Measurements from ENCODE around the gene SMPDL3B.

Gene SMPDL3B

DNA sequence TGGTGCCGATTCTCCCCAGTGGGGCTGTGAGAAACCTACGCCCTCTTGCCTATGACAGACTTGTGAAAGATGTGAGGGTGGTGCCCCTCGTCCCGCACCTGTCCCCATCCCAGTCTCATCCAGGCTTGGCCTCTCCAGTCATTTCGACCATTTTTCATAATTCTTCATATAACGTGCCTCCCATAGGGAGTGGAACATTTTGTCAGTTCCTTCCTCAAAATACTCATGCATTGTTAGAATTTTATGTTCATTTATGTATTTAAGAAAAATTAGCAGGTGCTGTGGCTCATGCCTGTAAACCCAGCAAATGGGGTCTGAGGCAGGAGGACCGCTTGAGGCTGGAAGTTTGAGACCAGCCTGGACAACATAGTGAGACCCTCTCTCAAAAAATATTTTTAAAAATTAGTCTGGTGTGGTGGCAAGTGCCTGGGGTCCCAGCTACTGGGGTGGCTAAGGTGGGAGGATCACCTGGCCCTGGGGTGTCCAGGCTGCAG lies 19.7 kb upstream of the SMPDL3B start:
- no peak for TF ChIP-seq JUND (IDR thresholded peaks at IDR 0.05; ENCODE audit: low read depth)
- DNase-seq (ENCODE audit: low read depth in 1 of 2, low spot score in 1 of 2): no peak
- in situ Hi-C loops (cut with HindIII; ENCODE audit: low pct_unique_long_range_greater_than_20kb, low sequenced_read_pairs): no loop called here

DNA sequence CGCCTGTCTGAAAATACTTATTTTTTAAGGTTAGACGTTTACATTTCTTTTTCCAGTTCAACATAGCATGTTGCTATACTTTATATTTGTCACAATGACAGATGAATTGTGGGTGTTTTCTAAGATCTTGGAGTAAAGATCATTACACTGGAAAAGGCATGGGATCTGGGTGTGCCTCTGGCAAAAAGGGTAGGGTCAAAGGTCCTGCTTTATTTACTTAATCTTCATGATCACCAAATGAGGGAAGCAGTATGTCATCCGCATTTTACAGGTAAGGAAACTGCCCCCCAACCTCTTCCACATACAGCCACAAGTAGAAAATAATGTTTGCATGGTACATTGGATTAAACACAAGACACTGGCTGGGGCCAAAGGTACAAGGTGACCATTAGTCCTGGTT lies 12.5 kb upstream of the SMPDL3B start:
- no peak for TF ChIP-seq JUND (IDR thresholded peaks at IDR 0.05; ENCODE audit: low read depth)
- in situ Hi-C loops (cut with HindIII; ENCODE audit: low pct_unique_long_range_greater_than_20kb, low sequenced_read_pairs): no loop called here
- DNase-seq (ENCODE audit: low read depth in 1 of 2, low spot score in 1 of 2): no peak

DNA sequence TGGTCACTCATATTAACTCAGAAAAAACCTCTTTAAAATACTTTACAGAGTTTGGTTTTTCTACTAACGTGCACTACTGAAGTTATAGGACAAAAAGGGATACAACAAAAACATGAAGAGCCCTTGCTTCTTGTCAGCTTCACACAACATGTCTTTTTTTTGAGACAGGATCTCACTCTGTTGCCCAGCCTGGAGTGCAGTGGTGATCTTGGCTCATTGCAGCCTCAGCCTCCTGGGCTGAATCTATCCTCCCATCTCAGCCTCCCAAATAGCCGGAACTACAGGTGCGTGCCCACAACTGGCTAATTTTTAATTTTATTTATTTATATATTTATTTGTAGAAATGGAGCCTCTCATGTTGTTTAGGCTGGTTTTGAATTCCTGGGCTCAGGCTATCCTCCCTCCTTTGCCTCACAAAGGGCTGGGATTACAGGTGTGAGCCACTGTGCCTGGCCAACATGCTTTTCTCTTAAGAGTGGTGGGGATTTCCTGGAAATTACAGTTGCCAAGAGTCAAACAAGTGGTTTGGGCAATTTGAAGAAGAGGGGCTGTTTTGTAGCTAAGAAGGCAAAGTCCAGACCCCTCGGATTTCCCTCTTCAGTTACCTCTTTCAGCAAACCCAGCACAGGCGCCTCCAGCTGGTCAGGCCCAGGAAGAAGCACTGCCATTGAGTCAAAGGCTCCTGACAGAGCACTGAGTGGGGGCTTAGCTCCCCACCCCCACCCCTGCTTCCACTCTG lies 6.4 kb upstream of the SMPDL3B start:
- no peak for TF ChIP-seq JUND (IDR thresholded peaks at IDR 0.05; ENCODE audit: low read depth)
- DNase-seq (ENCODE audit: low read depth in 1 of 2, low spot score in 1 of 2): no peak
- in situ Hi-C loops (cut with HindIII; ENCODE audit: low pct_unique_long_range_greater_than_20kb, low sequenced_read_pairs): no loop called here

DNA sequence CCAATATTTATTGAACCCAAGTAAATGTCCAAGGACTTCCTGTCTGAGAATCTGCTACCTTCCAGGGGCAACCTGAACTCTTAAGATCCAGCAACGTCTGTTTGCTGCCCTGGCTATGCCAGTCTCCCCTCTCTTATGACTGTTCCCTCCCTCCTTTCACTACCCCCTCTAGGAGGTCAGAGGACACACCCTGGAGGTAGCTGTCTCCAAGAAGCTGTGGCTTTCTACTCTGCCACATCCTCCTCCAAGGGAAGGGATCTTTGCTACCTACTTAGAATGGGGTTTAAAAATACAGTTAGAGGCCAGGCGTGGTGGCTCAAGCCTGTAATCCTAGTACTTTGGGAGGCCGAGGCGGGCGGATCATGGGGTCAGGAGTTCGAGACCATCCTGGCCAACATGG lies 3.6 kb upstream of the SMPDL3B start:
- in situ Hi-C loops (cut with HindIII; ENCODE audit: low pct_unique_long_range_greater_than_20kb, low sequenced_read_pairs): no loop called here
- no peak for DNase-seq (ENCODE audit: low read depth in 1 of 2, low spot score in 1 of 2)
- TF ChIP-seq JUND (IDR thresholded peaks at IDR 0.05; ENCODE audit: low read depth): no peak

DNA sequence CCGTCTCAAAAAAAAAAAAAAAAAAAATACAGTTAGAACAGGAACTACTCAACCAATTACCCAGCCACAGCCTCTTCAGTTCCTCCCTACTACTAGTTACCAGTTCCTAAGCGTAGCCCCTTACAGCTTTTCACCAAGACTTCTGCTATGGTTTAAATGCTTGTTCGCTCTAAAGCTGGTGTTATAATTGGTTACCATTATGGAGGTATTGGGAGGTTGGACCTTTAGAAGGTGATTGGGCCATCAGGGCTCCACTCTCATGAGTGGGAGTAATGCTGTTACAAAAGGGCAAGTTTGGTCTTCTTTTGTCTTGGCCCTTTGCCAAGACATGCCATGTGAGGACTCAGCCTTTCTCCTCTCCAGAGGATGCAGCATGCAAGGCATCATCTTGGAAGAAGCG lies 3.0 kb upstream of the SMPDL3B start:
- no peak for TF ChIP-seq JUND (IDR thresholded peaks at IDR 0.05; ENCODE audit: low read depth)
- DNase-seq (ENCODE audit: low read depth in 1 of 2, low spot score in 1 of 2): no peak
- in situ Hi-C loops (cut with HindIII; ENCODE audit: low pct_unique_long_range_greater_than_20kb, low sequenced_read_pairs): no loop called here

DNA sequence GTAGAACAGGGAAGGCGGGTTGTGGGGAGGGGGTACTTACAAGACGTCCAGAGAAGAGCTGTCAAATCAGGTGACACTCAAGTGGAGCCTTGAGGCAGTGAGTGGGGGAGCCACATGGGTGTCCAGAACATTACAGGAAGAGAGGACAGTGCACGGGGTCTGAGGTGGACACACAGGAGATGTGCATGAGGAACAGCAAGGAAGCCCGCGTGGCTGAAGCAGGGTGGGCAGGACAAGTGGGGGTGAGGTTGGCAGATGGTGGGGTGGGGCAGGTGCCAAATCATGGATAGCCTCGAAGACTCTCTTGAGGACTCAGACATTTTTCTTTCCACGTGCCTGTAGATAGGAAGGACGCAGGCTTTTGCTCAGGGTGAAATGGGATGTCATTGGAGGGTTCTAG lies 921 bp downstream of the SMPDL3B start:
- no peak for TF ChIP-seq JUND (IDR thresholded peaks at IDR 0.05; ENCODE audit: low read depth)
- no peak for DNase-seq (ENCODE audit: low read depth in 1 of 2, low spot score in 1 of 2)
- in situ Hi-C loops (cut with HindIII; ENCODE audit: low pct_unique_long_range_greater_than_20kb, low sequenced_read_pairs): no loop called here

DNA sequence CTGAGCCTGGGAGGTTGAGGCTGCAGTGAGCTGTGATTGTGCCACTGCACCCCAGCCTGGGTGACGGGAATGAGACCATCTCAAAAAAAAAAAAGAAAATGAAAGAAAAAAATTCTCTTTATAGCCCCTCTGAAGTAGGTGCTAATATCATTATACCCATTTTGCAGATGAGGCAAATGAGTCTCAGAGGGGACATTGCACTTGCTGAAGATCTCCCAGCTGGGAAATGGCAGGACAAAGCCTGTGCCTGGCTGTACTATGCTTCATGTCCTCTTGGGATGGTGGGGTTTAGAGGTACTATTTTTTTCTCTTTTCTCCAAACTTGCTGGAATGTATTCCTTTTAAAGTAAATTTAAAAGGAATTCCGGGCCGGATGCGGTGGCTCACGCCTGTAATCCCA lies 1.6 kb downstream of the SMPDL3B start:
- in situ Hi-C loops (cut with HindIII; ENCODE audit: low pct_unique_long_range_greater_than_20kb, low sequenced_read_pairs): no loop called here
- no peak for DNase-seq (ENCODE audit: low read depth in 1 of 2, low spot score in 1 of 2)
- no peak for TF ChIP-seq JUND (IDR thresholded peaks at IDR 0.05; ENCODE audit: low read depth)

DNA sequence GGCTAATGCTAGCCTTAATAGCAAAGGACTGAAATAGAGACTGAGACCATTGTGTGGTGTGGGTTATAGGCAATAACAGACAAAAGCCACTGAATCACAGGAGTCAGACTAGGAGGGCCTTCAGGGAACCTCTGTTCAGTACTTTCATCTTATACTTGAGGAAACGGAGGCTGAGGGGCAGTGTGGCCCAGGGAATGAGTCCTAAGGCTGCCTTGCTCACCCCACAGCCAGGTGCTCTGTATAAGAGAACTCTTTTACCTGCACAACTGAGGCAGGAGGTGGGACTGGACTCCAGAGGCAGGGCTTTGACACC lies 2.7 kb downstream of the SMPDL3B start:
- no peak for DNase-seq (ENCODE audit: low read depth in 1 of 2, low spot score in 1 of 2)
- no peak for TF ChIP-seq JUND (IDR thresholded peaks at IDR 0.05; ENCODE audit: low read depth)
- in situ Hi-C loops (cut with HindIII; ENCODE audit: low pct_unique_long_range_greater_than_20kb, low sequenced_read_pairs): no loop called here

DNA sequence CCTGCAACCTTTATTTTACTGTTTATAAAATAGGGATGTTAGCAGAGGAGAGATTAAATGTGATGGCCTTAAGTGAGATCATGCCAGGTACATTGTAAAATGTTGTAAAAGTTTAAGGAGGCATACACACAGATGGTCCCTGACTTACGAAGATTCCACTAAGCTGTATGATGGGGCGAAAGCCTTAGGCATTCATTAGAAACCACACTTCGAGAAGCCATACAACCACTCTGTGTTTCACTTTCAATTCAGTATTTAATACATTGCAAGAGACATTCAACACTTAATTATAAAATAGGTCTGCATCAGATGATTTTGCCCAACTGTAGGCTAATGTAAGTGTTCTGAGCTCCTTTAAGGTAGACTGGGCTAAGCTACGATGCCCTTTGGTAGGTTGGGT lies 3.7 kb downstream of the SMPDL3B start:
- TF ChIP-seq JUND (IDR thresholded peaks at IDR 0.05; ENCODE audit: low read depth): no peak
- in situ Hi-C loops (cut with HindIII; ENCODE audit: low pct_unique_long_range_greater_than_20kb, low sequenced_read_pairs): no loop called here
- no peak for DNase-seq (ENCODE audit: low read depth in 1 of 2, low spot score in 1 of 2)

DNA sequence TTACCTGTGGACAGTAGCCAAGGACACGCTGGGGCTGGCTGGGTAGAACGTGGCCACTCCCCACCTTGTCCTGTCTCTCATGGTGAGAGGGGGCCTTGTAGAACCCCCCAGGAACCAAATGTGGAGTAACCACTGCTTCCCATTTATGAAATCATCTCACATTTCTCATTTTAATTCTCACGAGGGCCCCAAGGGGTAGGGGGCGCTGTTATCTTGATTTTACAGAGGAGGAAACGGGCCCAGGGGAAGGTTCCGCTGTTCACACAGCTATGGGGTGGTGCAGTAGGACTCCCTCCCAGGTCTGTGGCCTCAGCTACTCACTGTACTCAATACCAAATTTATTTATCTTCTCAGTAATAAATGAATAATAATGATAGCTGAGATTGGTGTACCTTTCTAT lies 5.5 kb downstream of the SMPDL3B start:
- no peak for TF ChIP-seq JUND (IDR thresholded peaks at IDR 0.05; ENCODE audit: low read depth)
- DNase-seq (ENCODE audit: low read depth in 1 of 2, low spot score in 1 of 2): no peak
- in situ Hi-C loops (cut with HindIII; ENCODE audit: low pct_unique_long_range_greater_than_20kb, low sequenced_read_pairs): no loop called here

DNA sequence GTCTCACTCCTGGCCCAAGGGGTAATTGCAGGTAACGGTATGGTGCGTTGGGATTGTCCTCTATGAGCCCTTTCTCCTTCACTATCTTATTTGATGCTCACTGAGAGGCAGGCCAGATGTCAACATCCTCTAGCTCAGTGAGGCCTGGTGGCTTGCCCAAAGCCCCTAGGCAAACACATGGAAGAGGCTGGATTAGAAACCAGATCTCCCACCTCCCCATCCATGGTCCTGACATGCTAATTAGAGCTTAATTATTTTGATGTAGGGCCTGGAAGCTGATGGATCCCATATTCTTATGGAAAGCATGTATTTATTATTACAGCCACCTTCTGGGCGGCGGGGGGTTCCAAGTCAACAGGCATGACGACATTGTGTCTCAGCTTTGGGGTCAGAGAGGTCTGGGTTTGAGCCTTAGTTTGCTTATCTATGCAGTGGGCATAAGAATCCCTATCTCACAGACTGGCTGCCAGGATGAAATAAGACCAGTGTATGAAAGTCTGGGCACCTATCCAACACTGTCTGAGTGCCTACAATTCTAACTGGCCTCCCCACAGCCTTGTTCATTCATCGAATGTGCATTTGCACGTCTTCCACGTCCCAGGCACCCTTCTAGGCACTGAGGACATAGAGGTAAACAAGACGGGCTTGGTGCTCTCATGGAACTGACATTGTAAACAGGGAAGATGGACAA lies 6.2 kb downstream of the SMPDL3B start:
- in situ Hi-C loops (cut with HindIII; ENCODE audit: low pct_unique_long_range_greater_than_20kb, low sequenced_read_pairs): no loop called here
- no peak for DNase-seq (ENCODE audit: low read depth in 1 of 2, low spot score in 1 of 2)
- no peak for TF ChIP-seq JUND (IDR thresholded peaks at IDR 0.05; ENCODE audit: low read depth)

DNA sequence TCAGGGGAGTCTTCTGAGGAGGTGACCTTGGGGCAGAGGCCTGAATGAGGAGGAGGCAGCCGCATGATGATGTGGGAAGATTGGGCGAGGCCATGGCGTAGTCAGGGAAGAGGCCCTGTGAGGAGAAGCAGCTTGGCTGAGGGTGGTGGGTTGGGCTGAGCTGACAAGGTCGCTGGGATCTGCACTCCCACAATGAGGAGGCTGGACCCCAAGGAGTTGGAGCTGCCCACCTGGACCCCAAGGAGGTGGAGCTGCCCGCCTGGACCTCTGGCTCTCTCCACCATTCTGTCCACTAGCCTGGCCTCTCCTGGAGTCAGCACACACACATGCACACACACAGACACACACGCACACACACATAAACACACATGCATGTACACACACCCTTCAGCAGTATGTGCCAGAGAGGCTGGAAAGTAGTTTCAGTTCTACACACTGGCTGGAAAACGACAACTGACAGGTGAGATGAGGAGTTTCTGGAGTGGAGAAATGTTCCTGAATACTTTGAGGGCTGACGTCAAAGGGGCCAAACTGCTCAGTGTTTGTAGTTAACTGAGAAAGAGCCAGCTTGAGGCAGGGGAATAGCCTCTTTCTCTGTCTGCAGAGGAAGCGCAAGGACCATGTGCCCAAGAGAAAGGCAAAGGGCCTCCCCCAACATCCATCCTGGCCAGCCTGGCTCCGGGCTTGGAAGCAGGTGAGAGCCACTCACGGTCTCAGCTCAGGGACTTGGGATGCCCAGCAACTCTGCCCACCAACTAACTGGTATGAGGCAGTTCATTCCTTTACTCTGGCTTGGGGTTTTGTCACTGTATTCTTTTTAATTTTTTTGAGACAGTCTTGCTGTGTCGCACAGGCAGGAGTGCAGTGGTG lies 7.1 kb downstream of the SMPDL3B start:
- no peak for DNase-seq (ENCODE audit: low read depth in 1 of 2, low spot score in 1 of 2)
- in situ Hi-C loops (cut with HindIII; ENCODE audit: low pct_unique_long_range_greater_than_20kb, low sequenced_read_pairs): no loop called here
- TF ChIP-seq JUND (IDR thresholded peaks at IDR 0.05; ENCODE audit: low read depth): no peak

DNA sequence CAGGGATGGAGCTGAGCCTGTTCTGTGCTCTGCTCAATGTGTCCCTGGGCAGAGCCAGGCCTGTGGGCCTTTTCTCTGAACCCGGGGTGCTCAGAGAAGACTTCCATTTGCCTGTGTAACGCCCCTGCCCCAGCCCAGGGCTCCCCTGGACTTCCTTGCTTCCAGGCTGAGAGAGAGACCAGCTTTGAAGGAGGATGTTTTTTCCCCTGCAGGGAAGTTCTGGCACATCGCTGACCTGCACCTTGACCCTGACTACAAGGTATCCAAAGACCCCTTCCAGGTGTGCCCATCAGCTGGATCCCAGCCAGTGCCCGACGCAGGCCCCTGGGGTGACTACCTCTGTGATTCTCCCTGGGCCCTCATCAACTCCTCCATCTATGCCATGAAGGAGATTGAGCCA lies 10.2 kb downstream of the SMPDL3B start:
- in situ Hi-C loops (cut with HindIII; ENCODE audit: low pct_unique_long_range_greater_than_20kb, low sequenced_read_pairs): no loop called here
- no peak for DNase-seq (ENCODE audit: low read depth in 1 of 2, low spot score in 1 of 2)
- no peak for TF ChIP-seq JUND (IDR thresholded peaks at IDR 0.05; ENCODE audit: low read depth)

All from T47D (cell line).